ENCODE results near the gene MYL12A. TPM values are rescaled to one million over a fixed set of nuclear protein-coding genes. Genes with fewer than 3 reads are reported as not detected.
A peak's percentile ranks its signal among the peaks of the same experiment; 100 is the strongest.
"Not testable (repeated sequence)": the region's sequence is repeated elsewhere in the genome, so short reads cannot be mapped to it uniquely, and the experiment has no call there.

MYL12A gene
- polyA plus RNA-seq, 10 donors: 555 to 942 (median 654) TPM

DNA sequence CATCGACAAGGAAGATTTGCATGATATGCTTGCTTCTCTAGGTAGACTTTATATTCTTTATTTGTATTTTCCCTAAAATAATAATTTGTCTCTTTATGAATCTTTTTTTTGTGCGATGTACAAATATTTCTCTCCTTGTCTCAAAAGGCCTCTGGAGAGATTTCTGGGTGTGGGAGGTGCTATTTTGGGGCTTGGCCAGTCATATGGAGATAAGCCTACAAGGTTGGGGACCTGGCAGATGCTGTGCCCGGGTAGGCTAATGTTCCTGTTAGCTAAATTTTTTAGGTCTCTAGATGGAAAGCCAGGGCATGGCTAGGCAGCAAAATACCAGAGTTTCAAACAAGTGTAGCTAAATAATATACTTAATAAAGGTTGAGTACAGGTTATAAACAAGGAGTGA is 25.4 kb downstream of the MYL12A start:
- DNase-seq: no peak

DNA sequence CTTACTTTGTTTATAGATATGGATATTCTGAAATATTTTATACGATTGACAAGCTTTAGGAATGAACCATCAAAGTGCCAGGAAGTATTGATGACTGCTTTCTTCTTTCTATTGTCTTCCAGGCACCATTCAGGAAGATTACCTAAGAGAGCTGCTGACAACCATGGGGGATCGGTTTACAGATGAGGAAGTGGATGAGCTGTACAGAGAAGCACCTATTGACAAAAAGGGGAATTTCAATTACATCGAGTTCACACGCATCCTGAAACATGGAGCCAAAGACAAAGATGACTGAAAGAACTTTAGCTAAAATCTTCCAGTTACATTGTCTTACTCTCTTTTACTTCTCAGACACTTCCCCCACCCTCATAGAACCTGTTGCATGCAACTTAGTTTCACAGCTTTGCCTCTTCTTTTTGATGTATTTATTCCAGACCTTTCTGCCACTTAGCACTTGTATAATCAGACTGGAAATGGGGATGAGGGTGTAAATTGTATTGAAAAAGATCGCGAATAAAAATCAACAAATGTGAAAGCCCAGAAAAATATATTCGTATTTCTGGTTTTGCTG is 30.1 kb downstream of the MYL12A start:
- not testable (repeated sequence) for DNase-seq

DNA sequence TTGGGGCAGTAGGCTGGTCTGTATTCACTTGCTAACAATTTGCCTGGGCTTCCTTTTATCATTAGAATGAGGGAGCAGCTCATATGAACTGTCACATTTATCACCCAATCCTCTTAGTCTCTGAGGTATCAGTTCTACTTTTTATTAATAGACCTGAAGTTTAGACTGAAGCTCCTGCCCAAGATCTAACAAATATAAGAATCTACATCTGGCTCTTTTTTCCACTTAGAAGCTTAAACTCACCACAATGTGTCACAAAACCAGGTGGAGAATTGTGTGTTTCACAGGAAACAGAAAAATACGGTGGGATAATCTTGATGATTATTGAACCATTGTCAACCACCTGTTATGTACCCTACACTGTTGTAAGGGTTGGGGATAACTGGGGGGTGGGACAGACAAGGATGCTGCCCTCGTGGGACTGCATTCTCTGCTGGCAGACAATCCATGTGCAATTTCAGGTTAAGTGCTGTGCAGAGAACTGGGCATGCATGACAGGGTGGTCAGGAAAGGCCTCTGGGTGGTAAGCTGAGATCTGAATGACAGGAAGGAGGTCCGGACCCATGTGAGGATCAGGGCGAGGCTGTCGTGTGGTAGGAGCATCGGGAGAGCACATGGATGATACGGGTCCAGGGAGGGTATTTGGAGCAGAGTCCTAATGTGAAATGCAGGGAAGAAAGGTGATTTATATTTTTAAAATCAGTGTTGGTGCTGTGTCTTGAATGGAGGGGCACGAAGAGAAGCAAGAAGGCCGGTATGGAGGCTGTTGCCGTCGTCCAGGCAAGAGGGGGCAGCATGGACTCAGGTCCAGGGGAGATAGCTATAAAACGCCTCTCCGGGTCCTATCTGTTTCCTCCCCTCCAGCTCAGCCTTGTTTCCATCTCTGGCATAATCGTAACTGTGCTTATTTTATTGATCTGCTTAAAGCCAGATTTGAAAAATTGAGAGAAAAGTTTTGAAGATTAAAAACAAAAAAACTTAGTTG is 31.9 kb downstream of the MYL12A start:
- no peak for DNase-seq

DNA sequence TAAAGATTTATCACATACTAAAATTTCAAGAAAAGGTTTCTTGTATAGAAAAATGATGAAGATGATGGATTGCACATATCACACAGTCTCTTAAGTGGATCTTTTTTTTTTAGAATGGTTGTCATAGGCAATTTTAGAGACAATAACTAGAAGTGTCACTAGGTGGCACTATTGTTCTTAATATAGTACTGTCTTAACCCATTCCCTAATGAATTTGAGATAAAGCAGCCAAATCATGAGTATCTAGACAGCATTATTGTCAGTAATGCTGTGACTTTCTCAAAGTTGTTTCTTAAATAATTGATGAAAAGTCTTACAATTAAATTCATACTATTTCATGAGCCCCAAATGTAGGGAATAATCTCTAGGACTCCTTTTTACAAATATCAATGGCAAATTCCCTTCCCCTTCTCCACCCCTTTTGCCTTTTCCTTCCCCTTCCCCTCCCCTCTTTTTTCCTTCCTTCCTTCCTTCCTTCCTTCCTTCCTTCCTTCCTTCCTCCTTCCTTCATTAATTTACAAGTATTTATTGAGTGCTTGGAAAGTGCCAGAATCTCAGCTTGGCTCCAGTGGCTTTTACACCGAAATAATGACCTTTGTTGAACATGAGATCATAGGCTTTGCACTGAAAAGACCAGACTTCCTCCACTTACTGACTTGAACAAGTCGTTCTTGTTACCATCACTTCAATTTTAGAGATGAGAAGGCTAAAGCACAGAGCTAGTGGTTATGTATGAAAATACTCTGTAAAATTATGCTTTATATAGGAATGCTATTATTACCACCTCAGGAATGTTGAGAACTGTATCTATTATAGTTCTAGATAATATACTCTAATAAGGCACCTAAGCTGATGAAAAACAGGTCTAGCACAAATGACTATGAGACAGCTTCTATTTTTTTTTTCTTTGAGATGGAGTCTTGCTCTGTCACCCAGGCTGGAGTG is 34.1 kb downstream of the MYL12A start:
- peak; percentile 80 to 89 (median 85) for DNase-seq

DNA sequence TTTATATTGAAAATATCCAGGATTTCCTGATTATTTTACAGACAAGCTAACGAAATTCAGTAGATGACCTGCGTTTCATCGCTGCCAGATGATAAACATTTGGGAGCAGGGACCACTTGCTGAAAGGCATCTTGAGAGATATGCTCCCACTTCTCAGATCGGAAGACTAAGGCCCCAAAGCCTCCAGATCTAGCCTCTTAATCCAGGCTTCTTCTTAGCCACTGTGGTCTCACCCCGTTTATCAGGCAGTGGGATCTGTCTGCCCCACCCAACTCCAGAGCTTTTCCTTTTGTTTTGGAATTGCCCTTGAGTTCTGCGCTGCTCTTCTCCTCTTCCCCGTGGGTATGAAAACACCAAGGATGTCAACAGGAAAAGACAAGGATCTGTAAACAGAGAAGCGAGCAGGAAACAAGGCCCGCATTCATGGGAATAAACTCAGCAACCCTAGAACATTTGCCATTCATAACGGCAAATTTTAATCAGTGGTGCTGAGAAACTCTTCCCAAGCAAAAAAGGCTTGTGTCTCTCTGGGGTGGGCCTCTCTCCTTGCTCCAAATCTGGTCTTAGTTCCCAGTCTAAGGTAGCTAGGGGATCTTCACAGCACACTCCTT is 35.8 kb downstream of the MYL12A start:
- DNase-seq: no peak

DNA sequence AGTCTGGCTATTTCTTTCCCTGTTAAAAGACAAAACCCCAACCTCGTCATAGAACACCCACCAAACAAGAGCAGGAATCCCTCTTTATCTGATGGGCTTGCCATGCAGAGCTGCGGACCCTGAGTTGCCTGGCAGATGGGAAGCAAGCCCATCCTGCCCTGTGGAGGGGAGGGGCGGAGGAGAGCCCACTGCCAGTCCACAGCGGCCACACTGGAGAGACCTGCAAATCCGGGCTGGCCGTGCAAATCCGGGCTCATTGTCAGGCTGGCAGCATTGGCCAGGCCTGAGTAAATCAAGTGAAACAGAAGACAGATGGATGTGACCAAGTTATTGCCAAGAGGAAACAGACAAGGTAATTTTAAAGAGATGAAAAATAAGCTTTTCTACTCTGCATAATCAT is 36.3 kb downstream of the MYL12A start:
- no peak for DNase-seq

DNA sequence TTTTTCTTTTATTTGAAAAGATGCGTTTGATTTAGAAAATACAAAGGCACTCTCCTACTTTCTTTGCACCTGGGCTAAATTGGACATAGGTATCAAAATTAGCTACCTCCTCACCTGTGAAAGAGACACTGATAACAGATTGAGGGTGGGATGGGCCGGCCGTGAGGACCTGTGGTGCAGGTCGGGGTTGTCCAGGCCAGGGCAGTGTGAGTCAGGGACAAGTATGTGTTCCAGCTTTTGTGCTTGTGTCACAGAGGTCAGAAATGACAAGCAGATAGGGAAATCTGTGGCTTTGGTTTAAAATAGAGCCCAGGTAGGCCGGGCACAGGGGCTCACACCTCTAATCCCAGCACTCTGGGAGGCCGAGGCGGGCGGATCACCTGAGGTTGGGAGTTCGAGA is 36.9 kb downstream of the MYL12A start:
- DNase-seq: no peak

DNA sequence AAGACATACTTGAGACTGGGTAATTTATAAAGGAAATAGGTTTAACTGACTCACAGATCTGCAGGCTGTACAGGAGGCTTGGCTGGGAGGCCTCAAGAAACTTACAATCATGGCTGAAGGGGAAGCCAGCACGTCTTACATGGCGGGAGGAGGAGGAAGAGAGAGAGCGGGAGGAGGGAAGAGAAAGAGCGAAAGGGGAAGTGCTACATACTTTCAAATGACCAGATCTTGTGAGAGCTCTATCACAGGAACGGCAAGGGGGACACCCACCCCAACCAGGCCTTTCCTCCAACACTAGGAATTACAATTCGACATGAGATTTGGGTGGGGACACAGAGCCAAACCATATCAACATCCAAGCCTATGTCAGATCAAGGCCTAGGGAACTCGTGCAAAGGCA is 38.6 kb downstream of the MYL12A start:
- DNase-seq: no peak

DNA sequence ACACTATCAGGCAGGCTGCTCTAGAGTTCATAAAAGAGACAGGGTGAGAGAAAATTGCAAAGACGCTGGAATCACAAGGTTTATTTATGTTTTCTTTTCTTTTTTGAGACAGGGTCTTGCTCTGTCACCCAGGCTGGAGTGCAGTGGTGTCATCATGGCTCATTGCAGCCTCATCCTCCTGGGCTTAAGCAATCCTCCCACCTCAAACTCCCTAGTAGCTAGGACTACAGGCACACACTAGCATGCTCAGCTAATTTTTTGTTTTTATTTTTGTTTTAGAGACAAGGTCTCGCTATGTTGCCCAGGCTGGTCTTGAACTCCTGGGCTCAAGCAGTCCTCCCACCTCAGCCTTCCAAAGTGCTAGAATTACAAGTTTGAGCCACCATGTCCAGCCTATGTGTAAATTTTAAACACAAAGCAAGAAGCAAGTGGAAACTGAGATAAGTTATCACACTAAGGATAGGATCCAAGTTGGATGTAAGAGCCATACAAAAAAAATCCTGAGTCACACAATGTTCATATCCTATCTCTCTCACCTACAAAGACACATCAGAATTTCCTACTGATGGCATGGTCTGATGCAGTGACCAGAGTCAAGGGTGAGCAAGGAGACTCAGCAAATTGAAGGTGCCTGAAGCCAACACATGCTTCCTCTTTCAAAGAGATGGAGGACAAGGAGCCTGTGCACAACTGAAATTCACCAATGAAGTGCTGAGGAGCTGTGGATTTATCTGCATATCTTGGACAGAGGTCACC is 45.8 kb downstream of the MYL12A start:
- no peak for DNase-seq

DNA sequence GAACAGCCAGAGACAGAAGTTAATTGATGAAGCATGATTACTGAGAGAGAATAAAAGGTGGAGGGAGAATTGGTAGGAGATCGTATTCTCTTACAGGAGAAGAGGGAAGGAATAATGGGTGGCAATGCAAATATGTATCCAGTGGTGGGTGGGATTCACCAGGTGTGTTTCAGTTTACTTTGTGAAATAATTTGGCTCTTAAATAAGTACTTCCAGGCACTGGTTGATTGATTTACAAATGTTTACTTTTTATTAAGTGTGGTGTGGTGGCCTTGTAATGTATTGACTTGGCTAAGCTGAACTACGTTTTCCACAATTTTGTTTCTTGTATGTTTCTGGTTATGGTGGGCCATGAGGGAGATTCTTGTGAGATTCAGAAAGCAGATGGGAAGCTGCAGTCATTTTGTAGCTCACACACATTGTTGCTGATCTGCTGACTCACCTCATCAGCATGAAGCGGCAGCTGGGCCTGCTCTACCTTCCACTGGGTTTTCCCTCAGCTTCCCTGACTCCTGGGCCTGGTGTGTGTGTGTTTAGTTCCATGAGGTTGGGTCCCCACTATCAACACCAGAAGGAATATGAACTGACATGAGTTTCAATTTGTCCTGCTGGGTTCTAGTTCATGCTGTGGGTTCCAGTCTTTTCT is 47.0 kb downstream of the MYL12A start:
- no peak for DNase-seq

DNA sequence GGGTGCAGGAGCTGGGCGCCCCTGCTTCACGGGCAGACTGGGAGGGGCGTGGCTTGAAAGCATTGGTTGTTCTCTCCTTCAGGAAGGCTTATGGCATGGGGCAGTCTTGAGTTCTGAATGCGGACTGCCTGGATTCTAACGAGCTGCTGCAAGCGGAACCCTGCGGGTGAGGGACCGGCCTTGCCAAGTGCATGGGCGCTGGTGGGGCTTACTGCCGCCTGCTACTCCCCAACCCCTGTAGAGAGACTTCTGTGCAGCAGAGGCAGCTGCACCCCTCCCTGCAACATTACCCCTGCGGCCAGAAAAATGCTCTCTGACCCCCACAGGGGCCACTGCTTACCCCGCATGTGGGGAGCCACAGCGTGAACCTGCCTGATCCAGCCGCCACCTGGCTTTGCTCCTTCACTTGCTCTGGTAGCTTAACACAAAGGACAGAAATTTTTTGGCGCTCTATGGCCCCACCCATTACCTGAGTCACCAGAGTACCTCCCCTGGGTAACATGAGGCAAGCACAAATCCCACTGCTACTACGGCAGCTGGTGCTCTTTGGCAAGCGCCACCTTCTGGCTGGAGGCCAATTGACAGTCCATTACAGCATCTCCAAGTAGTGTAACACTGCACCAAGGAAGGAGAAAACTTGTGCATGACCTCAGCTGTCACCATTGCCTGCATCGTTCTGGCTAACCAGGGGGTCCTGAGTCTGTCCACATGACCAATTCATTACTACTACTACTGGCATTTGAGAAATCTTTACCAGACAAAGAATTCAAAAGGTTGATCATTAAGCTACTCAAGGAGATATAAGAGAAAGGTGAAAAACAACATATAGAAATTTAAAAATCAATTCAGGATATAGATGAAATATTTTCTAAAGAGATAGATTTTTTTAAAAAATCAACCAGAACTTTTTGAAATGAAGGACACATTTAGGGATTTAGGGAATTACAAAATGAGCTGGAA is 49.7 kb downstream of the MYL12A start:
- peak; percentile 65 to 80 (median 76) for DNase-seq

DNA sequence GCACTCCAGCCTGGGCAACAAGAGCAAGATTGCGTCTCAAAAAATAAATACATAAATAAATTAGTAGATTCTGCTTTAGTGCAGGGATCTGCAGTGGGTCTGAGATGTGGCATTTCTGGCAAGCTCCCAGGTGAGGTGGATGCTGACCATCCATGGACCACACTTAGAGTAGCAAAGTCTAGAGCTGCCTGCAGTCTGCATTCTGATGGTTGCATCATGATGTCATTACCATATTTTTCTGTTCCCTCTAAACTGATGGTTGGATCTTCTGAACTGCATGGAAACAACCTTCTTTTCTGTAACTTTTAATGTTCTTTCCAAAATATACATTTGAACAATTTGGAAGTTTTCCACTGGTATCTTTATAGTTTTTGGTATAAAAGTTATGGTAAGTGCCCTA is 57.2 kb downstream of the MYL12A start:
- no peak for DNase-seq

DNA sequence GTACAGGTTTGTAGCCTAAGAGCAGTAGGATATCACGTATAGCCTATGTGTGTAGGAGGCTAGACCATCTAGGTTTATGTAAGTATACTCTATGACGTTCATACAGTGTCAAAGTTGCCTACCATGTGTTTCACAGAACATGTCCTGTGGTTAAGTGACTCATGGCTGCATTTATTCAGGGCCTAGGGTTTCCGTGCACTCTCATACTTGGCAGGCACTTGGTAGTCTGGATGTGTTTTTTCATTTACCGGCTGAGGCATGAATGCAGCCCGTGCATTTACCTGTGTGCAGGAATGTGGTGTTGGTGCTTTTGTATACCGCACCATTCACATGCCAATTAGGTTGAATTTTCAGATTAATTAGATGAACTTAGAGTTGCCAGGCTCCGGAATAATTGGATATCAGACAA is 57.8 kb downstream of the MYL12A start:
- DNase-seq: peak in 1 of 3 donors; percentile 83

Other genes with a start within 250 kb of the MYL12A start
- gene LPIN2, start 234.7 kb upstream of the MYL12A start, polyA plus RNA-seq (ENCODE audit: insufficient read length in 10 of 10): 10 to 100 TPM; 13.4 to 20.1 (median 14.9) TPM
- gene MYOM1, start 27.8 kb upstream of the MYL12A start, polyA plus RNA-seq (ENCODE audit: insufficient read length in 10 of 10): 100 to 1,000 TPM; 382 to 922 (median 665) TPM
- gene MYL12B, start 14.3 kb downstream of the MYL12A start, polyA plus RNA-seq (ENCODE audit: insufficient read length in 10 of 10): 100 to 1,000 TPM; 222 to 297 (median 255) TPM
- 10 to 100 TPM; 34.3 to 52.4 (median 40.4) TPM for gene TGIF1, start 202.4 kb downstream of the MYL12A start, polyA plus RNA-seq (ENCODE audit: insufficient read length in 10 of 10)